Measurements from ENCODE around the gene PLEKHS1.
"Not testable (repeated sequence)": the region's sequence is repeated elsewhere in the genome, so short reads cannot be mapped to it uniquely, and the experiment has no call there.

Gene PLEKHS1

DNA sequence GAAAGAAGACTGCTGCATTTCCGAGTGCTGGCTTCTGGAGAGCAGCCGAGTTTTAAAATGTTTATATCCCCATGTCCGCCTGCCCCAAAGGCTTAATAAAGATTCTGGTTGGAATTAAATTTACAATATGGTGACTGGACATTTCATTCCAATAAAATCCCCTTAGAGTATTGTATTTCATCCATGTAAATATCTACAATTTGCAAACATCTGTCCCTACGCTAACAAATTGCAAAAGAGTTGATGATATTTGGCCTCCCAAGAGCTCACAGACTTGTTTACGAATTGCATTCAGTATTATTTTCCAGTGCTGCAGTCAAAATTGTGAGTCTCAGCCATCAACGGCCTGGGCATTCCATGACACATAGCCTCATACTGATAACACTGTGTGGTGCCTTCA, 50.1 kb downstream of the PLEKHS1 start:
- no peak for FAIRE-seq

DNA sequence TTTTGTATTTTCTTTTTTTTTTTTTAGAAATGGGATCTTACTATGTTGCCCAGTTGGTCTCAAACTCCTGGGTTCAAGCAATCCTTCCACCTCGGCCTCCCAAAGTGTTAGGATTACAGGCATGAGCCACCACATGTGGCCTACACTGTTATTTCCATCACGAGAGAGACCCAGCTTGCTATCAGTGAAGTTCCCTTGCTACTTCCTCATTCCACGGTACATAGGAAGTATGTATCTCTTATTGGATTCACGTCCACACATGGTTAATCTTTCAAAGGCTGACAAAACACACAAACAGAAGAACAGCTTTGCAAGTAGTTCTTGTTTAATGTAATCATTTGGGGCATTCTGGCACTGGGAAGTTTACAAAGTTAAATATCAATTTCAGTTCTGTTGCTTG, 51.5 kb downstream of the PLEKHS1 start:
- FAIRE-seq, result no peak

DNA sequence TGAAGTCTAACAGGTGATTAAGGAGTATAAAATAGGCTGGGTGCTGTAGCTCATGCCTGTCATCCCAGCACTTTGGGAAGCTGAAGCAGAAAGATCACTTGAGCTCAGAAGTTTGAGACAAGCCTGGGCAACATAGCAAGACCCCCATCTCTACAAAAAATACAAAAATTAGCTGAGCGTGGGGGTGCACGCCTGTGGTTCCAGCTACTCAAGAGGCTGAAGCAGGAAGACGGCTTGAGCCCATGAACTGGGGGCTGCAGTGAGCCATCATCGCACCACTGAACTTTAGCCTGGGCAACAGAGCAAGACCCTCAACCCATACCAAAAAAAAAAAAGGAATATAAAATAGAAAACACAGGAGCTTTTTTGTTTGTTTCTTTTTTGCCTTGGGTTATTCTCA, 55.0 kb downstream of the PLEKHS1 start:
- no peak for FAIRE-seq

DNA sequence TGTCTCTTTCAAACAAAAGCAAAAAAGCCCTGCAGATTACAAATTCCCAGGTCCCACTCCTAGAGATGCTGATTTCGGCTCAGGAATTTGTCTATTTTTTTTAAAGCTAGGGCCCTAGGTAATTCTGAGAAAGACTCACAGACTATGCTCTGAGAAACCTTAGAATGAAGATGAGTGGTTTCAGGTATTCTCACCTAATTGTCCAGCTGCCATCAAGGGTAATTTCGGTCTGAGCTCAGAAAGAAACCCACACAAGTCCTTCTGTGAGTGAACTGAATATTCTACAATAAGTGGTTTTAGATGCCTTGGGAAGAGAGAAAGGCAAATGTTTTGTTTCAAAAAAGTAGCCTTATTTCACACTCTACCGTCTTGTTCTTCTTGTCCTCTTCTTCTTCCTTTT, 56.7 kb downstream of the PLEKHS1 start:
- no peak for FAIRE-seq

DNA sequence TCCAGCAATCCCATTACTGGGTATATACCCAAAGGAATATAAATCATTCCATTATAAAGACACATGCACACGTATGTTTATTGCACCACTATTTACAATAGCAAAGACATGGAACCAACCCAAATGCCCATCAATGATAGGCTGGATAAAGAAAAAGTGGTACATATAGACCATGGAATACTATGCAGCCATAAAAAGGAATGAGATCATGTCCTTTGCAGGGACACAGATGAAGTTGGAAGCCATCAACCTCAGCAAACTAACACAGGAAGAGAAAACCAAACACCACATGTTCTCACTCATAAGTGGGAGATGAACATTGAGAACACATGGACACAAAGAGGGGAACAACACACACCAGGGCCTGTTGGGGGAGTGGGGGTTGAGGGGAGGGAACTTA, 63.2 kb downstream of the PLEKHS1 start:
- FAIRE-seq, result not testable (repeated sequence)

DNA sequence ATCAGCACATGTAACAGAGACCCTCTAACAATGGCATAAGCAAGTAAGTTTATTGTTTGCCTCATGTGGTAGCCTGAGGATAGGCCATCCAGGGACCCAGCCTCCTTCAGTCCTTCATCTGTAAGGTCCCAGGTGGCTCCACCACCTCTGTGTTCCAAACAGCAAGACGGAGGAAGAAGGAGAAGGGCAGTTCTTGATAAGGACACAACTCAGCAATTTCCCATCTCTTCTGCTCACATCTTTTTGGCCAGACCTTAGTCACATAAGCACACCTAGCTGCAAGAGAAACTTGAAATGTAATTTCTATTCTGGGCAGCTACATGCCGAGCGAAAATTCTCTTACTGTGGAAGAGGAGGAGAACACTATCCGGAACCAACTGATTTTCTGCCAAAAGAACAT, 68.5 kb downstream of the PLEKHS1 start:
- no peak for FAIRE-seq

DNA sequence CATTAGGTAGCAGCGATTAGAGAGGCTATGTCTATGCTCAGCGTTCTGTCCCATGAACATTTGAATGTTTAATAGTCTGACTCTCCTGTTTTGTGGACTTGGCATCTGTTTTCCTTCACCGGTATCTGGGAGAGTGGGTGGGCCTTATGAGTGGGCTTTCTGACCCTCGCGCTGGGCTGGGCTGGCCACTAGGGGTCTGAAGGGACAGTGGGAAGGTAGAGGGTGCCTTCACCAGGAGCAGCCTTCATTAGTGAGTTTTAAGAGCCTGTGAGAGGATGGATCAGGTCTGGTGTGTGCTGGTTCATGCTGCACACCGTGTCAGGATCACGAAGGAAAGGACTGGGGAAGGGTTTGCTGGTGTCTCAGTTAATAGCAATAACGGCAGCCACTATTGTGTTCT, 69.0 kb downstream of the PLEKHS1 start:
- no peak for FAIRE-seq

DNA sequence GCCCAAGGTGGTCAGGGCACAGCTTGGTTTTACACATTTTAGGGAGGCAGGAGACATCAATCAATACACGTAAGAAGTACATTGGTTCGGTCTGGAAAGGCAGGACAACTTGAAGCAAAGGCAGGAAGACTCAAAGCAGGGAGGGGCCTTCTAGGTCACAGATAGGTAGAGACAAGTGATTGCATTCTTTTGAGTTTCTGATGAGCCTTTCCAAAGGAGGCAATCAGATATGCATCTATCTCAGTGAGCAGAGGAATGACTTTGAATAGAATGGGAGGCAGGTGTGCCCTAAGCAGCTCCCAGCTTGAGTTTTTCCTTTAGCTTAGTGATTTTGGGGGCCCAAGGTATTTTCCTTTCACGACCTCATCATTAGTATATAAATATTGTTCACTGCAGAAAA, 69.8 kb downstream of the PLEKHS1 start:
- not testable (repeated sequence) for FAIRE-seq

DNA sequence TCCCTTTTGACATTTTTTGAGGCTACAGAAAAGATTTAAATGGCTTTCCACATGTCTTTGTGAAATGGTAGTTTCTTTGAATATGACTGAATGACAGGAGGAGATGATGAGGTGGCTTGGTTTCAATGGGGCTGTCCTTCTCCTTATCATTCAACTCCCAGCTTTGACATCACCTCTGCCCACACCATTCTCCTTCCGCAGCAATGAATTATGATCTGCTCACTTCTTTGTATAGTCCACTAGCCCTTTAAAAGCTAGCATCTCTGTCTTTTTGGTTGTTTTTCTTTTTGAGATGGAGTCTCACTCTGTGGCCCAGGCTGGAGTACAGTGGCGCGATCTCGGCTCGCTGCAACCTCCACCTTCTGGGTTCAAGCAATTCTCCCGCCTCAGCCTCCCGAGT, 70.7 kb downstream of the PLEKHS1 start:
- FAIRE-seq, result no peak

DNA sequence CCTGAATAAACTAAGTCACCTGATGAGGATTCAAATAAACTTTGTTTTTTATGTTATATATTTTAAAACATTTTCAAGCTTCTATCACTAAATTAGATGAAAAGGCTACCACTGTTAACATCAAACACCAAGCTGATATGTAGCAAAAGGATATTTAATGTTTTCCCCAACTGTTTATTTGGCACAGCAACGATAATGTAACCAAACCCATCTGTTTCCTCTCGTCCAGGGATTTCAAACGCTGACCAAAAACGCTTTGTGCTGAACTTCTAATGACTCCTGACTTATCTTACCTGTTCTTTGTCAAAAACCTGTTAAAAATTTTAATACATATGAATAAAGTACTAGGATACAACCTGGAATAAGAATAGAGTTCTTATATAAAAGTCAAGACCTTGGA, 71.9 kb downstream of the PLEKHS1 start:
- FAIRE-seq, result no peak

DNA sequence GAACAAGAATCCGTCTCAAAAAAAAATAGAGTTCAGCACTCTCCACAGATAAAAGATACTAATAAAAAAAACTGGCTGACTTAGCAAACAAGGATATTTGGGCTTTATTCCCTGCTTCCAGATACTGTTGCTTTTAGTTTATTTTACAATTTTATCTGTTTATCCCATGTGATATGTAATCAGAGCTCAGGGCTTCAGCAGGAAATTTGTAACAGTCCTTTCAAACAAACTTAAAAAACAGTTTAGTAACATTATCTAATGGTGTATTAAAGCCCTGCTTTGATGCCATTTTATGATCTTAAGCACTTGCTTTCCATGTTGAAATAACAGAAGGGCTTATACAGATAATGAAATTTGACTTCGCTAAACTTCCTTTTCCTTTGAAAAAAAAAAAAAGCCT, 74.3 kb downstream of the PLEKHS1 start:
- FAIRE-seq, result no peak

DNA sequence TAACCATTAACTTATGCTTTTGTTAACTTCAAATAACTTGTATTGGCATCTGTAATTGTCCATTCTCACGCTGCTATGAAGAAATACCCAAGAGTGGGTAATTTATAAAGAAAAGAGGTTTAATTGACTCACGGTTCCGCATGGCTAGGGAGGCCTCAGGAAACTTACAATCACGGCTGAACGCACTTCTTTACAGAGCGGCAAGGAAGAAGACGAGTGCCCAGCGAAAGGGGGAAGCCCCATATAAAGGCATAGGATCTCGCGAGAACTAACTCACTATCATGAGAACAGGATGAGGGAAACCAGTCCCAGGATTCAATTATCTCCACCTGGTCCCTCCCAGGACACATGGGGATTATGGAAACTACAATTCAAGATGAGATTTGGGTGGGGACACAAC, 77.1 kb downstream of the PLEKHS1 start:
- FAIRE-seq, result not testable (repeated sequence)
